ENCODE measurements around the gene FAM171A1. TPM values are rescaled to one million over a fixed set of nuclear protein-coding genes. Genes with fewer than 3 reads are reported as not detected.
A peak's percentile ranks its signal among the peaks of the same experiment; 100 is the strongest.
"Not testable (repeated sequence)": the region's sequence is repeated elsewhere in the genome, so short reads cannot be mapped to it uniquely, and the experiment has no call there.

FAM171A1 gene
- total RNA-seq, 1 donor from 2014 or later: 2.9 TPM

DNA sequence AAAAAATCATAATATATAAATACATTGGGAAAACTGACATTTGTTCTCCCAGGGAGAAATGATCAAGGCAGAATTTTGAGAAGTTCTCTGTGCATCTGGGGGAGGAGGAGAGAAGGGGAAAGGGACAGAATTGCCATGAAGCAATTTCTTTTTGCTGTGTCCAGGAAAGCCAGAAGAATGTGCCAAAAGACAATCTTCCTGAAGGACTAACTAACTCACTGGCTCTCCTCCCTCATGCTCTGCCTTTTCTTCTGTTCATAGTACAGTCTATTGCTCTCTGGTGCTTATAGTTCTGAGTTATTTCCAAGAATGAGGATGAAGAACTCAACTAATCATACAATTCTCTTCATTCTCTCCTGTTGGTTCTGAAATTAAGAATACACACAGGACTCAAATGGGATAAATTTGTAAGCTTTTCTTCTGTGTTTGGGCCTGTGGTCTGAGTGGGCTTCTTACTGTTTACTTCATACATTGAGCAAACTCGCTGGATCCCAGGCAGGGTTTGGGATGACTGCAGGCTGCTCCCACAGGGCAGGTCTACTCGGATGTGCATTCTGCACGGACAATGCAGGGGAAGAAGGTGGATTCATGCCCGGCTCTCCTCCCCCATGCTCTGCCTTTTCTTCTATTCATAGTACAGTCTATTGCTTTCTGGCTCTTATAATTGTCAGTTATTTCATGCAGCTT lies 22.2 kb upstream of the FAM171A1 start:
- Mint-ChIP-seq H3K27me3 (ENCODE audit: low read depth) (peaks cover 4% of the 10 kb centered on the region), H3K36me3 (ENCODE audit: low read depth) (no peaks in the 10 kb centered on the region), H3K4me3 (ENCODE audit: low read depth) (no peak overlapping the region), H3K27ac (no peak overlapping the region), H3K4me1 (ENCODE audit: low read depth) (no peaks in the 10 kb centered on the region), H3K9me3 (no peaks in the 10 kb centered on the region)
- intact Hi-C loops (cut with micrococcal nuclease): no loop called here
- DNase-seq (ENCODE audit: low spot score): no peak

DNA sequence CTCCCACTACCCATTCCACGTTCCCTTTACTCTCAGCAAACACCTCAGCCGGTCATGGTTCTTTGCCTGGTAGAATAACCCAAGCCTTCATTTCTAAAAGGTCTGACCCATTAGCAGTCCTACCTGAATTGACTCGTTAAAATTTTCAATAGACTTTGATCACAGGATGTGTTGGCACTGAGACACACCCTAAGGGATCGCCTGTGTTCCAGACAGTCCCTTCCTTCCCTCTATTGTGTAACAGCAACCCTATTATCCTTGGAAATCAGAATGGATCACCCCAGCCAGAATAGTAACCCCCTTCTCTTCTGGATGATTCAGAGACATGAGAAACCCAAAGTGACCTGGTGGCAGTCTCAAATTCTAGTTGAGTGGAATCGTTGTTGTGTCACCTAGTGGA lies 20.4 kb upstream of the FAM171A1 start:
- H3K27me3 Mint-ChIP-seq (ENCODE audit: low read depth): peaks cover 12% of the 10 kb centered on the region
- no peaks in the 10 kb centered on the region for H3K9me3 Mint-ChIP-seq
- no peak for DNase-seq (ENCODE audit: low spot score)
- intact Hi-C loops (cut with micrococcal nuclease): no loop called here
- H3K27ac Mint-ChIP-seq: no peak overlapping the region
- H3K4me3 Mint-ChIP-seq (ENCODE audit: low read depth): no peak overlapping the region
- no peaks in the 10 kb centered on the region for H3K36me3 Mint-ChIP-seq (ENCODE audit: low read depth)
- no peaks in the 10 kb centered on the region for H3K4me1 Mint-ChIP-seq (ENCODE audit: low read depth)

DNA sequence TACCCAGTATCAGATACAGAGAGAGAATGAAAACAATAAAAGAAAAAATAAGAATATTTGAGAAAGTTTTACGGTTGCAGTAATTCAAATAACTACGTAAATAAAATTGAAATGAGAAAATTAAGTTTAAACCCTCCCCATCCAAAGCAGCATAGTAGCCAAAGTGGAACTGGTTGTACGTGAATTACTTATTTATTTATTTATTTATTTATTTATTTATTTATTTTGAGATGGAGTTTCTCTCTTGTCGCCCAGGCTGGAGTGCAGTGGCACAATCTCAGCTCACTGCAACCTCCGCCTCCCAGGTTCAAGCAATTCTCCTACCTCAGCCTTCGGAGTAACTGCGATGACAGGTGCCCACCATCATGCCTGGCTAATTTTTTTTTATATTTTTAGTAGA lies 17.1 kb upstream of the FAM171A1 start:
- H3K36me3 Mint-ChIP-seq (ENCODE audit: low read depth); DNase-seq (ENCODE audit: low spot score); H3K4me3 Mint-ChIP-seq (ENCODE audit: low read depth); H3K9me3 Mint-ChIP-seq; H3K4me1 Mint-ChIP-seq (ENCODE audit: low read depth); H3K27ac Mint-ChIP-seq; intact Hi-C loops (cut with micrococcal nuclease): not testable (repeated sequence)
- H3K27me3 Mint-ChIP-seq (ENCODE audit: low read depth): peaks cover 22% of the 10 kb centered on the region

DNA sequence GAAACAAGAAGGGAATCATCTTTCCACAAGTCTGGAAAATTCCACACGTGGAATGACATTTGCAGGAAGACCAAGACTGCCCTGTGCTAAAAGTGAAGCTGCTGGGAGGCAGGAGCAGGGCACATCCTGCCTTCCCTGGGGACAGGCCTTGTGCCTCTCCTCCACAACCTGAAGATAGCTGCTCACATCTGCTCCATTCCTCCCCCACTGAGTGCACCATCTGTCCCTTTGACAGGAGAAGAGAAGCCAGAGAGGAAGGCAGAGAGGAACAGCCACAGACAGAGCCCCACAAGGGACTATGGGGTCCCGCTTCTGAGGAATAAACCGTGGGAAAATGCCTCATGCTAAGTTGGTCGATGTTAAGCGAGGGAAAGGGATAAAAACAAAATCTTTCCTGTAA lies 15.9 kb upstream of the FAM171A1 start:
- Mint-ChIP-seq H3K9me3 (no peaks in the 10 kb centered on the region), H3K27ac (no peak overlapping the region)

DNA sequence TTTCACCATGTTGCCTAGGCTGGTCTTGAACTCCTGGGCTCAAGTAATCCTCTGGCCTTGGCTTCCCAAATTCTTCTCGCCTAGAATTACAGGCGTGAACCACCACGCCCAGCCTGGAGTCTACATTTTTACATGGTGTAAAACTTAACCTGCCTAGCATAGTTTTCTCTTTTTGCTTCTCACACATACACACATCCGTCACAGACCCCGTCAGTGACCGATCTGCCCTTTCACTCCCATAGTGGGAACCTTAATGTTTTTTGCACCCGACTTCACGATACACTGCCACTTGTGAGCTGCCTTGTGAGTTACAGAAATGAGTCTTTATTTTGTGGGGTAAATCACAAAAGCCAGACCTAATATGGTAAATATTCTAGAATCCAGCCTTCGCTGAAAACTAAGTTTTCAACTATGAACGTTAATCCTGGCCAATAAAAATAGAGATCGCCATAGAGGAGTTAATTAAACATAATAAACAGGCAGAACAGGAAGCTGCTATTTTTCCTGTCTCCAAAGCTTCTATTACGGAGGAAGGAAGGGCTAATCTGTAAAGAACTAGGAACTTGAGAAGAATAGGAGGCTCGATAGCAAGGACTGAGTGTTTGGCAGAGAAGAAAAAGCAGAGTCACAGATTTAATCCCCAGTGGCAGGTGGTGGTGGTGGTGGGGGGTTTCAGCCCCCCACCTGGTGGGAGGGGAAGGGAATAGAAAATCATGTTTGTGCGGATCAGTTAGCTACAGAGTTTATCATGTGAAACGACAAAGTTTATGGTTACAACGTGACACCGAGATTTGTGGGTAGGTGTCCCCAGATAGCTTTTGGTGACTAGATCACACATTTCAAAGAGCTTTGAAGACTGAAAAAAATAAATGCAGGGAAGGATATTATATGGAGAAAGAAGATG lies 14.7 kb upstream of the FAM171A1 start:
- Mint-ChIP-seq H3K4me3 (ENCODE audit: low read depth) (no peak overlapping the region), H3K9me3 (no peaks in the 10 kb centered on the region), H3K36me3 (ENCODE audit: low read depth) (no peaks in the 10 kb centered on the region), H3K27ac (no peak overlapping the region), H3K27me3 (ENCODE audit: low read depth) (peaks cover 26% of the 10 kb centered on the region), H3K4me1 (ENCODE audit: low read depth) (no peaks in the 10 kb centered on the region)
- intact Hi-C loops (cut with micrococcal nuclease): no loop called here
- no peak for DNase-seq (ENCODE audit: low spot score)

More for the DNA sequence above, 15.9 kb upstream of the FAM171A1 start:
- Mint-ChIP-seq H3K4me1 (ENCODE audit: low read depth) (no peaks in the 10 kb centered on the region), H3K36me3 (ENCODE audit: low read depth) (no peaks in the 10 kb centered on the region), H3K4me3 (ENCODE audit: low read depth) (no peak overlapping the region), H3K27me3 (ENCODE audit: low read depth) (peaks cover 22% of the 10 kb centered on the region)
- intact Hi-C loops (cut with micrococcal nuclease): no loop called here
- DNase-seq (ENCODE audit: low spot score): no peak

DNA sequence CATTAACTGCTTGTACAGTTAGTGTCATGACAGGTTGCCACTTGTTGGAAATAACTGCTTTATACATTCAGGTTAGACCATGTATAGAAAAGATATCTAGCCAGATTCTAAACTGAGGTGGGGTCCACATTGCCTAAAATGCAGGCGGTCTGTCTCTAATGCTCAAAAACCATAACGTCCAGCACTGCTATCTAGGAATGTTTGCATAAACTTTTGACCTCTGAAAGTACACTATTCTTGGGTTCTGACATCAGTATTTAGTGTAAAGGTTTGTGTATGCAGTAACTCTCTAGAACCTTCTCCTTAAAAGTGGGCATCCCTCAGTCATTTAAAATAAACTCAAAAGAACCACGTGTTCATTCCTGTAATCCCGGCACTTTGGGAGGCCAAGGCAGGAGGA lies 10.3 kb upstream of the FAM171A1 start:
- intact Hi-C loops (cut with micrococcal nuclease): no loop called here
- Mint-ChIP-seq H3K36me3 (ENCODE audit: low read depth) (no peaks in the 10 kb centered on the region), H3K27ac (no peak overlapping the region), H3K27me3 (ENCODE audit: low read depth) (peaks cover 22% of the 10 kb centered on the region), H3K9me3 (no peaks in the 10 kb centered on the region), H3K4me1 (ENCODE audit: low read depth) (no peaks in the 10 kb centered on the region), H3K4me3 (ENCODE audit: low read depth) (no peak overlapping the region)
- no peak for DNase-seq (ENCODE audit: low spot score)

DNA sequence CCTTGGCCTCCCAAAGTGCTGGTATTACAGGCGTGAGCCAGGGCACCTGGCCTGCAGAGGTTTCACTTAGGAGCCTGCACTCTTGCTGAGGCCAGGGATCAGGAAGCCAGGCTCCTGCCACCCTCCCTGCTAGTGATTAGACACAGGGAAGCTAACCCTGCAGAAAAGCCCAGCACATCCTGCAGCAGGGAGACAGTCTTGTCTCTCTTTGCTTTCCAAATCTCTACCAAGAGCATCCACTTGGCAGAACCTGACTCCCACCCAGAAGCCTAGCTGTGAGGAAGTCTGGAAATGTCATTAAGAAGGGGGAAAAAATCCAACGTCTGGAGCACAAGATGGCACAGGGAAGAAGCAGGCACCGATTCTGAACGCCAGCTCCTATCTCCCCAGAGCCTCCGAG lies 8.0 kb upstream of the FAM171A1 start:
- Mint-ChIP-seq H3K4me1 (ENCODE audit: low read depth) (no peaks in the 10 kb centered on the region), H3K27ac (no peak overlapping the region), H3K9me3 (no peaks in the 10 kb centered on the region), H3K4me3 (ENCODE audit: low read depth) (no peak overlapping the region), H3K27me3 (ENCODE audit: low read depth) (peaks cover 19% of the 10 kb centered on the region), H3K36me3 (ENCODE audit: low read depth) (no peaks in the 10 kb centered on the region)
- no peak for DNase-seq (ENCODE audit: low spot score)
- intact Hi-C loops (cut with micrococcal nuclease): loop anchor here (10.0 kb wide), 1 partner anchor 384 kb away; no protein-coding TSS in a partner anchor

DNA sequence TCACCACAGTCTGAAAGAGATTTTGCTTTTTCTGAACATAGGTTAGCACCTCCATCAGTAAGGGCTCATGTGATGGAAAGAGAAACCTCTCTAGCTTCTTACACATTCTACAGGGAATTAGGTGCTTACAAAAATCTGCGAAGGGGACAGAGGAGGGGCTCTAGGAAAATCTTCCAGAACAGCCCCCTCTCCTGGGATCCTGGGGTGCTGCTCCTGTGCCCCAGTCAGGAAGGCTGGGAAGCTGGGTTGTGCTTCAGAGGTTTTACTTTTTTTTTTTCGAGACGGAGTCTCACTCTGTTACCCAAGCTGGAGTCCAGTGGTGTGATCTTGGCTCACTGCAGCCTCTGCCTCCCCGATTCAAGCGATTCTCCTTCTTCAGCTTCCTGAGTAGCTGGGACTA lies 7.5 kb upstream of the FAM171A1 start:
- Mint-ChIP-seq H3K27me3 (ENCODE audit: low read depth) (peaks cover 23% of the 10 kb centered on the region), H3K36me3 (ENCODE audit: low read depth) (no peaks in the 10 kb centered on the region), H3K27ac (no peak overlapping the region), H3K9me3 (no peaks in the 10 kb centered on the region), H3K4me1 (ENCODE audit: low read depth) (no peaks in the 10 kb centered on the region), H3K4me3 (ENCODE audit: low read depth) (no peak overlapping the region)
- intact Hi-C loops (cut with micrococcal nuclease): loop anchor here (10.0 kb wide), 1 partner anchor 384 kb away; no protein-coding TSS in a partner anchor
- DNase-seq (ENCODE audit: low spot score): no peak

DNA sequence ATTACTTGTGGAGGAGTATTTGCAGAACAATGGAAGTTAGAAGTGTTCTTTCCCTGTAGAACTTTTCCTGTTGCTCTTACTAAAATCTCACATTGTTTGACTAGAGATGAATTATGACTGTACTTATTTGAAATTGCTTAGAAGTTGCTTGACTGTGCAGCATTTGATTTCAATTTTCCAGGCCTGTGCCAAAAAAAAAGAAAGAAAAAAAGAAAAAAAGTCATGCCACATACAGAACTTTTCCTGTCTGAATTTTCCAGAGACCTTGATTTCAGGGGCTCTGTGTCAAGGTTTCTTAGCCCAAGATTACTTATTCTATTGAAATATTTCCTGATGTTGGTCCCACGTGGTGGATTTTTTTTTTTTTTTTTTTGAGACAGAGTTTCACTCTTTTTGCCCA lies 3.5 kb upstream of the FAM171A1 start:
- intact Hi-C loops (cut with micrococcal nuclease): loop anchor here (5.0 to 10.0 kb wide), 3 partner anchors 162 to 380 kb away; partner anchors contain the start of gene NMT2
- H3K27me3 Mint-ChIP-seq (ENCODE audit: low read depth): peaks cover 41% of the 10 kb centered on the region

DNA sequence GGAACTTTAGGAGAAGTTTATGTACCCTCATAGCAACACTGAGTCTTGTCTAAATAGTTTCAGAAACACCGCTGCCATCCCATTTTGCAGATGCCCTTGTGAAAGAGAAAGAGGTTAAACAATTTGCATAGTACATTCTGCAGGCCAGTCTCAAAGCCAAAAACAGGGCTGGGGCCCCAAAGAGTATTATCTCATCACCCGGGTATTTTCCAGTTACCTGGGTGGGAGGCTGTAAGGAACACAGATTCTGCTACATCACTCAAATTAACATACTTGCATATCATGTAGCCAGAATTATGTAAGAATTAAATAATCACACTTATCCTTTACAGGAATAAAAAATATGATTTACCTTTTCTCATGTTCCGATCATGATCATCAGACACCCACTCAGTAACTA lies 3.1 kb upstream of the FAM171A1 start:
- no peak for DNase-seq (ENCODE audit: low spot score)
- Mint-ChIP-seq H3K9me3 (no peaks in the 10 kb centered on the region), H3K27me3 (ENCODE audit: low read depth) (peaks cover 45% of the 10 kb centered on the region), H3K36me3 (ENCODE audit: low read depth) (no peaks in the 10 kb centered on the region), H3K27ac (no peak overlapping the region), H3K4me1 (ENCODE audit: low read depth) (peaks cover 5% of the 10 kb centered on the region), H3K4me3 (ENCODE audit: low read depth) (no peak overlapping the region)
- intact Hi-C loops (cut with micrococcal nuclease): loop anchor here (5.0 to 10.0 kb wide), 3 partner anchors 162 to 379 kb away; partner anchors contain the start of gene NMT2

More for the DNA sequence above, 3.5 kb upstream of the FAM171A1 start:
- Mint-ChIP-seq H3K27ac (no peak overlapping the region), H3K9me3 (no peaks in the 10 kb centered on the region), H3K36me3 (ENCODE audit: low read depth) (no peaks in the 10 kb centered on the region), H3K4me3 (ENCODE audit: low read depth) (no peak overlapping the region), H3K4me1 (ENCODE audit: low read depth) (peaks cover 5% of the 10 kb centered on the region)
- DNase-seq (ENCODE audit: low spot score): no peak

DNA sequence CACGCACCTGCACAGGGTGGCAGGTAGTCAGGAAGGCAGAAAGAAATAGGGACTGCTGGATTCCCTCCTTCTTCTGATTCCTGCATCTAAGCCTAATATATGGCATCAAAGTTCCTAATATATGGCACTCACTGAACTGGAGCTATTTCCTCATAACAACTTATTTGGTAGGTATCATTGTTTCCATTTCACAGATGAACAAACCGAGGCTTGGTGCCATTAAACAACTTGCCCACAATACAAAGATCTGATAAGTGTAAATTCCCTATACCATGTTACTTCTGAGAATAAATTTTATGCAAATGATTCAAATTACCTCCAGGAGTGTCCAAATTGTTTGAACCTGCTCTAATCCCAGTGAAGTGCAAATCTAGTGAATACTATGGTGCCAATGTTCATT lies 2.1 kb upstream of the FAM171A1 start:
- Mint-ChIP-seq H3K4me1 (ENCODE audit: low read depth) (peaks cover 5% of the 10 kb centered on the region), H3K9me3 (no peaks in the 10 kb centered on the region), H3K36me3 (ENCODE audit: low read depth) (no peaks in the 10 kb centered on the region), H3K27ac (no peak overlapping the region), H3K27me3 (ENCODE audit: low read depth) (peaks cover 53% of the 10 kb centered on the region), H3K4me3 (ENCODE audit: low read depth) (no peak overlapping the region)
- no peak for DNase-seq (ENCODE audit: low spot score)
- intact Hi-C loops (cut with micrococcal nuclease): loop anchor here (5.0 to 10.0 kb wide), 3 partner anchors 161 to 378 kb away; partner anchors contain the start of gene NMT2

DNA sequence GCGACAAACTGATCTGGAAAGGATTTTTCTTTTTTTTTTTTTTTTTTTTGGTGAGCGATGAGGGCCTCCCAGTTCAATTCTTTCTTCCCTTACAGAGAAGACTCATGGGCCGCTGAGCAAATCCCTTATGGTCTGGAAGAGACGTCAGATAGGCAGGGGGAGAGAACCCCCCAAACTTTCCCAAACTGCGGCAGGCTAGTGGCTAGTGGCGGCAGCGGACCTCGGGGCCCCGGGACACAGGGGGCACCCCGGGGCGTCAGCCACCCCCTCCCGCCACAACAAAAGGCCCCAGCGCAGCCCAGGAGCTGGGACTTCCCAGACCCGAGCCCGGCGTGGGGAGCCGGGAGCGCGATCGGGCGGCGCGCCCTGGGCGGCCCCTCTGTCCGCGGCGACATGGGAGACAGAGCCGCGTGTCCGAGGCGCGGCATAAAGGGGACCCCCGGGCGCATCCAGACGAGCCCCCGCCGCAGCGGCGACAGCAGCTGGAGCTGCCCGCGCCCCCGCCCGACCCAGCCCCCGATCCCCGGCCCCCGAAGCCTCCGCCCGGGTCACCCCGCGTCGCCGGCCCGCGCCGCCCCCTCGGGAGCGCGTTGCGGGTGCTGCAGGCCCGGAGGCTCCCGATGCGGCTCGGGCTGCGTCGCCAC lies 755 bp downstream of the FAM171A1 start:
- H3K27ac Mint-ChIP-seq: no peak overlapping the region
- intact Hi-C loops (cut with micrococcal nuclease): loop anchor here (5.0 to 10.0 kb wide), 3 partner anchors 158 to 376 kb away; partner anchors contain the start of gene NMT2
- DNase-seq (ENCODE audit: low spot score): no peak
- H3K36me3 Mint-ChIP-seq (ENCODE audit: low read depth): no peaks in the 10 kb centered on the region
- H3K27me3 Mint-ChIP-seq (ENCODE audit: low read depth): peaks cover 62% of the 10 kb centered on the region
- peak overlapping the region; percentile 77 for H3K4me3 Mint-ChIP-seq (ENCODE audit: low read depth)
- H3K4me1 Mint-ChIP-seq (ENCODE audit: low read depth): peaks cover 5% of the 10 kb centered on the region
- H3K9me3 Mint-ChIP-seq: no peaks in the 10 kb centered on the region
